Fibroblast of lung (primary cell): Measurements from ENCODE around the gene PROX2.

ENCODE experiments used
- CTCF ChIP-seq, 2 donors: IDR thresholded peaks in 1 of 2; conservative IDR thresholded peaks in 1 of 2; 1 replicate in 1 of 2; 2 replicates in 1 of 2; pipeline ENCODE4 v1.5.1; 2011 to 2012; ENCODE audit warnings: low read length in 2 of 2, control low read depth in 1 of 2, inconsistent platforms in 1 of 2, low read depth in 1 of 2, mild to moderate bottlenecking in 1 of 2
- EZH2 ChIP-seq: IDR thresholded peaks from 2 replicates; pipeline ENCODE4 v1.5.1; 2012; ENCODE audit warnings: low read length, control low read depth, mild to moderate bottlenecking; ENCODE audit errors: missing control alignments

DNA sequence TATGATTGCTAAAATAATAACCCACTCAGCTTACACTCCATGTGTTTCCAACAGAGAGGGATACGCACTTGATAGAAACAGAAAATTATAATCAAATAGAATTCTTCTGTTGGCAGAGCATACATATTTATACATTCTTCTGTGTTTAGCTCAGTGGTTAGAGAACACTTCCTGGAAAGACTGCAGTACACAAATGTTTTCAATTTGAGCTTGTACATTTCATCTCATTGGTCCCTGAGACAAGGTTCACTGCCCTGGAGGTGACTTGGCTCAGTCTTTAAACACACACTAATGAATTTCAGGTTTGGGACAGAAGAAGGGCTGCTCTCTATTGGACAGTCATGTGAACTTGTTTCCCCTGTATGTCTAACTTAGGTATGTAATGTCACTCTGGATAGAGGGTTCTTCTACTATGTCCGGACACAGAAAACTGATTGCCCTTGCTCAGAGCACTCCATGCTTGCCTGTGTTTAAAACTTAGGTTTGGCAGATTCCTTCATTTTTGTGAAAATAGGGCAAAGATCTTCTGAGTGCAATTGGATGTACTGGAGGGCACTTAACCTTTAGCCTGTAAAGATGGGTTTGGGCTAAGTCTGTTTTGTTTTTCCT is 22.9 kb downstream of the PROX2 start:
- TF ChIP-seq CTCF (conservative IDR thresholded peaks at IDR 0.05 in 1 of 2, IDR thresholded peaks at IDR 0.05 in 1 of 2; ENCODE audit: low read depth in 1 of 2, low read length in 2 of 2) (no peak), EZH2 (no peak)
